Muscle of back (tissue), 11 donors: ENCODE measurements around the gene FAR1. TPM values are rescaled to one million over a fixed set of nuclear protein-coding genes. Genes with fewer than 3 reads are reported as not detected.
A peak's percentile ranks its signal among the peaks of the same experiment; 100 is the strongest.

Experiments used
- DNase-seq, 3 donors: peaks; one replicate each; pipeline versions ENCODE4 v3.0.0 to v3.0.0-alpha.2; 2013
- polyA plus RNA-seq, 10 donors: library from polyadenylated mRNA; unstranded; fragments of 120-200 nt; gene quantifications; one replicate each; pipeline ENCODE4 v1.2.1, GENCODE V29; 2013; ENCODE audit not compliant: insufficient read length in 10 of 10

FAR1 gene
- polyA plus RNA-seq, 10 donors: 37.5 to 62.5 (median 52.2) TPM

DNA sequence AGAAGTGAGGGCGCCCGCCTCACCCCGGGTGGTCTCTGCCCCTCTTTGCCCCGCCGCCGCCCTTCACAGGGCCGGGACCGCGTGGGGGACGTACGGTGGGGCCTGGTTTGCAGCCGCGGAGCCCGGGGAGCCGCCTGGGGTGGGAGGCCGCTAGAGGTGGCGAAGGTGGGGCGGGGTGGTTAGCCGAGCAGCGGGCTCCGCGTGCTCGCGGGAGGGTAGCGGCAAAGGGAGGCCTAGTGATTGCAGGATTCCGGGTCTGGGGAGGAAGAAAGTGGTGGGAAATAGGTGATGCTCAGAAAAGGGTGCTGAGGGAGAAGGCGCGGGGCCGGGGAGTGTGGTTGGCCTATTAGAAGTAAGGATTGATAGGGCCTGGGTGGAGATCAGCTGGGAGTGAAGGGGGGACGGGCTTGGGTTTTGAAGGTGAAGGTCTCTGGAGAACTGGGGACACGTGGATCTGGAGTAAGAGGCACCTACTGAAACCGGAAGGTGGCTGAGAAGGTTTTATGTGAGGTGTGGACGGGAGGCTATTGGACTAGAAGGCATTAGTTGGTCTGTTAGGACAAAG is 571 bp downstream of the FAR1 start:
- peak in 1 of 3 donors; percentile 42 for DNase-seq

GRCh38 chr11:13669544-13670488 is 1.3 kb downstream of the FAR1 start:
- DNase-seq: no peak

- no peak for DNase-seq
Observed at GRCh38 chr11:13672576-13673210, 4.2 kb downstream of the FAR1 start.

- DNase-seq: peak in 1 of 3 donors; percentile 20
Observed at GRCh38 chr11:13674799-13675509, 6.5 kb downstream of the FAR1 start.

- no peak for DNase-seq
Observed at GRCh38 chr11:13676576-13676975, 8.1 kb downstream of the FAR1 start.

- DNase-seq: no peak
Observed at GRCh38 chr11:13679768-13680167, 11.3 kb downstream of the FAR1 start.

- DNase-seq: no peak
Observed at GRCh38 chr11:13680501-13681264, 12.2 kb downstream of the FAR1 start.

GRCh38 chr11:13681446-13681845 is 13.0 kb downstream of the FAR1 start:
- no peak for DNase-seq

GRCh38 chr11:13682212-13682611 is 13.7 kb downstream of the FAR1 start:
- DNase-seq: no peak

GRCh38 chr11:13685461-13686108 is 17.1 kb downstream of the FAR1 start:
- DNase-seq: no peak

- no peak for DNase-seq
Observed at GRCh38 chr11:13686776-13687175, 18.3 kb downstream of the FAR1 start.

GRCh38 chr11:13687271-13687670 is 18.8 kb downstream of the FAR1 start:
- DNase-seq: no peak

DNA sequence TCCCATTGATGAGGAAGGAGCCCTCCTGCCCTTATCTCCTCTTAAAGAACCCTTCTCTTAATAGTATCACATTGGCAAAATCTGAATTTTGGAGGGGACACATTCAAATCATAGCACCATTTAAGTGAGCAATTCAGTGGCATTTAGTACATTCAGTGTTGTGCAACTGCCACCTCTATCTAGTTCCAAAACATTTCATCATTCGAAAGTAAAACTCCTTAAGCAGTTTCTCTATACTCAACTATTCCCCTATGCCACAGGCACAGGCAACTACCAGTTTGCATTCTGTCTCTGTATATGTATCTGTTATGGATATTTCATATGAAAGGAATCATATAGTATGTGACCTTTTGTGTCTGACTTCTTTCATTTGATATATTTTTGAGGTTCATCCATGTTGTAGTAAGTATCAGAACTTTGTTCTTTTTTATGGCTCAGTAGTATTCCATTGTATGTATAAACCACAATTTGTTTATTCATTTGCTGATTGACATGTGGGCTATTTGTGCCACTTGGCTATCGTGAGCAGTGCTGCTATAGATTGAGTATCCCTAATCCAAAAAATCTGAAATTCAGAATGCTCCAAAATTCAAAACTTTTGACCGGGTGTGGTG is 22.9 kb downstream of the FAR1 start:
- no peak for DNase-seq

- DNase-seq: no peak
Observed at GRCh38 chr11:13692172-13692571, 23.7 kb downstream of the FAR1 start.

- no peak for DNase-seq
Observed at GRCh38 chr11:13694115-13694514, 25.6 kb downstream of the FAR1 start.

DNA sequence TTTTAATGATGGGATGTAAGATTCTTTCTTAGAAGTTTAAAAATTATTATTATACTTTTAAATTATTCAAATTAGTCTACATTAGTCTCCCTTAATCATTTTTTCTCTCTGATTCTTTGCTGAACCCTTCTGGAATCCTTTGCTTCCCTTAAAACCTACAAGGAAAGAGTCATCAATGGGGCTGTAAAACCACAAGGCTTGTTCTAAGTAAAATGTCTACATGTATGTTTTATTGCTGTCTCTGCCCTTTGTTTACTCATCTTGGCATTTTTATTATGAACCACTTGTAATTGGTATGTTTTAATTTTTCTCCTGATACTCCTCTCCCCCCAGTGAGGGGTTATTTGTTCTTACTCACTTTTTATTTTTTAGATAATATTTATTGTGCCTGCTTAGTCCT is 27.4 kb downstream of the FAR1 start:
- no peak for DNase-seq

DNA sequence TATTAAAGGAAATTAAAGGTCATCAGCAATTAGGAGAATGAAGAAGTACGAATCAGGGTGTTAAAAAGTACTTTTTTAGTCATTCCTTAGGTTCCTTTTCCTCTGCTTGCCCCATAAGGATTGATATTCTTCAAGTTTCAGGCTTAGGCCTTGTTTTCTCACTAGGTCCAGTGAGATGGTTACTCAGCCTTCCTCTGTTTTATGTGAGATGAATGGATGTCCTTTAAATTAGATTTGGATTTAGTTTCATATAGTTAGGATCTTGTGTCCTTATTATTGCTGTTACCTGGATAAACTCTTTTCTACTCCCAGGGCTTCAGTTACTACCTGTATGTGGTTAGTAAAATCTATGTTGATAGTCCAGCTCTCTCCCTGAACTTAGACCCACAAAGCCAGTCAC is 29.2 kb downstream of the FAR1 start:
- DNase-seq: no peak

DNA sequence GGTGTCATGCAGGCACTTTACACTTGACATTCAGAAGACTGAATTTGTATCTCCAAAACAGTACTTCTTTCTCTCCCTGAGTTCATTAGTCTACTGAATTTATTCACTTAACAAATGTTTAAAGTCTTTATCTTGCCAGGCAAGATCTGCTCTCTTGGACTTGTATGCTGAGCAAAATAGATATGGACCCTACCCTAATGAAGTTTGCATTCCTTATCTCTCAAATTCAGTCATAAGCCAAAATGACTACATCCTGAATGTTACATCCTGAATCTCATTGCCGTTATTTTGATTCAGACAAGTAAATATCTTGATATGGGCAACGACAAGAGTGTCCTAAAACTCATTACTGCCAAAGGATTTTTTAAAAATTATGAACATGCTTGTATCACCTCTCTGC is 29.7 kb downstream of the FAR1 start:
- no peak for DNase-seq

- no peak for DNase-seq
Observed at GRCh38 chr11:13699041-13699440, 30.6 kb downstream of the FAR1 start.

DNA sequence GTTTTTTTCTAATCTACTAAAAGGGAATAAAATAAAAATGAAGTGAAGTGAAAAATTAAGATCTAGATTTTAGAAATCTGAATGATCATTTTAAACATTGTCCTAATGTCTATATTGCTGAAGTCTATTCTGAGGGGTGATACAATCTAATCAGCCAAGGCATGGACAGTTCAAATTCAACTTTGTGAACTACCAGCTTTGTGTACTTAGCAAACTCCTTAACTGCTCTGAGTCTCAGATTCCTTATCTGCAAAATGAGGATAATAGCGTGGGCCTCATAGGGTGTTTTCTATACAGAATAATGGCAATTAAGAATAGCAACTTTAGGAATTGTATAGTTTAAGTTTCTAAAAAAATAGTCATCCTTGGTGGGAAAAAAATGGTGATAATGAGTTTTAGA is 31.4 kb downstream of the FAR1 start:
- no peak for DNase-seq
